Fibroblast of skin of back (primary cell): ENCODE results near the gene TRIM9.

ENCODE experiments used
- DNase-seq: peaks from one replicate; pipeline ENCODE4 v3.0.0-alpha.2; 2013

The TRIM9 gene

DNA sequence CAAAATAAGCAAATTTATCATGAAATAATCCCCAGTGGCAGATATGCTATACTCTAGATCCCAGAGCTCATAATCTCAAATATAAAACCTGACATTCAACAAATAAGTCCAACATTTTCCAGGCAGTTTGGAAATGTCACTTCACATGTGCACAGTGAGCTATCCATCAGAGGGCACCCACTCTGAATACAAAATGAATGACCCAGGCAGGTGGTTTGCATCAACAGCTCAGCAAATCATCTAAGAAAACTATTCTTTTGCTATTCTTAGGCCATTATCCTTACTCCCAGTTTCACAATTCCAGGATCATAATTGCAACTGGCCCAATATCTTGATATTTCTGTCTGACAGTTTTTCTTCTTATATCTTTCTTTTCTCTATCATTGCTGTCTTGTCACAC is 38.5 kb downstream of the TRIM9 start:
- no peak for DNase-seq

- DNase-seq, result no peak
Observed at GRCh38 chr14:51053157-51053556, 41.7 kb downstream of the TRIM9 start.

DNA sequence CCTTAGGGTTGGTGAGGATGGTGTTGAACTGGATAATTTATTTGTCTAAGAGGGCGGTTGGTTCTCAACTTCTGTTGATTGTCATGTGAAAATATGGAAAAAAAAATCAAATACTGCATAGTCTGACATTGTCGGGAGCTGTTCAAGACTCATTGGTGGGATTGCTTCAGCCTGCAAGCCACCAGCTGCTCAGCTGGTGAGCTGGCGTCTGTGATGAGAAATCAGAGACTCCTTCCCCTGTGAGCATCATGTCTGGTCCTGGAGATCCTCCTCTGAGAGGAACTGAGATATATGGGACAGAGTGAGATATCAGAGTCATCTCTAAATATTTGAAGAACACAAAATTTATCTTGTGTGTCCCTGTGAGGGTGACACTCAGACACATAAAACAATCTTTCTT is 49.9 kb downstream of the TRIM9 start:
- no peak for DNase-seq

GRCh38 chr14:51041883-51042282 is 53.0 kb downstream of the TRIM9 start:
- DNase-seq, result no peak

DNA sequence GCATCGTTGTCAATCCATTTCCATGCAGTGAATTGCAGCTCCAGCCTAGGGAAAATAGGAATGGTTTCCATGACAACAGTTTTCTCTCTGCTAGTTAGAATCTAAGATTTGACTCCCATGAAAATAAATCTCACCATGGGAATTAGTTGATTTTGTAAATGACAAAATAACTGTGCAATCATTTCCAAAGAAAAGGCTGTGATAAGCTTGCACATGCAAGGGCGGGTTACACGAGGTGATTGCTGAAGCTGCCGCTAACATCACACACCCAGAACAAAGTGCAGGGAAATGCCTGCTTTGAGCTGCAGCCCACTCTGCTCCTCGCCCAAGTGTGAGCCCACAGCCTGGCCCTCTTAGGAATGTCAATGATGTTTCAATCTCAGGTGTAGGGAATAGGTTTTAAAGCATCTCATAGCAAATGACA is 53.8 kb downstream of the TRIM9 start:
- DNase-seq, result no peak

DNA sequence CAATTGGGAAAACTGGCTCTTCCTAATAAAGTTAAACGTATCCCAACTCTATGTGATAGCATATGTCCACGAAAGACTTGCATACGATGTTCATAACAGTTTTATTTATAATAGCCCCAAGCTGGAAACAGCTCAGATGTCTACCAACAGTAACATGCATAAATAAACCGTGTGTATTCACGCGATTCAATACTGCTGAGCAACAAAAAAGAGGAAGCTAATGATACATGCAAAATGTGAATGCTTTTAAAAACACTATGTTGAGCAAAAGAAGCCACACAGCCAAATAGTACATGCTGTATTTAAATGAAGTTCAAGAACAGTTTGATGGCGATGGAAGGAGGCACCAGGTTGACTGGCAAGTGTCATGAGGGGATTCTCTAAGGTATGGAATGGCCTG is 55.7 kb downstream of the TRIM9 start:
- DNase-seq, result no peak

GRCh38 chr14:51035611-51036192 is 59.2 kb downstream of the TRIM9 start:
- DNase-seq, result no peak

- no peak for DNase-seq
Observed at GRCh38 chr14:51028851-51029754, 65.8 kb downstream of the TRIM9 start.

DNA sequence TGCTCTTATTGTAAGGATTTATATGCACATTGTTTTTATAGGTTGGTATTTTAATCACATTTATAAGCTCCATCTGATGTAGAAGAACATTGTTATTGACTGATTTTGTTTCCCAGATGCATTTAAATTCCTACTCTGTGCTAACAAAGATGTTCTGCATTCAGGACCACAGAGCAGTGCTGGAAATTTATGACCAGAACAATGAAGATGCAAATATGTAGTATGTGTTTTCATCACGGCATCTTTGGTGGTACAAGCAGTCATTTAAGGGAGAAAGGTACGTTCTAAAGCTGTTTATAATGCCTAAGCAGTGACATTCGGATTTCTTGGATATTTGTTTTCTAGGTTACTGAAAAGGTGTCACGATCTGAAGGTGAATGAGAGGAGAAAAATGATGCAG is 66.5 kb downstream of the TRIM9 start:
- no peak for DNase-seq

- no peak for DNase-seq
Observed at GRCh38 chr14:51024377-51024776, 70.5 kb downstream of the TRIM9 start.

GRCh38 chr14:51023964-51024363 is 70.9 kb downstream of the TRIM9 start:
- peak; percentile 6 for DNase-seq

- no peak for DNase-seq
Observed at GRCh38 chr14:51022769-51023168, 72.1 kb downstream of the TRIM9 start.

DNA sequence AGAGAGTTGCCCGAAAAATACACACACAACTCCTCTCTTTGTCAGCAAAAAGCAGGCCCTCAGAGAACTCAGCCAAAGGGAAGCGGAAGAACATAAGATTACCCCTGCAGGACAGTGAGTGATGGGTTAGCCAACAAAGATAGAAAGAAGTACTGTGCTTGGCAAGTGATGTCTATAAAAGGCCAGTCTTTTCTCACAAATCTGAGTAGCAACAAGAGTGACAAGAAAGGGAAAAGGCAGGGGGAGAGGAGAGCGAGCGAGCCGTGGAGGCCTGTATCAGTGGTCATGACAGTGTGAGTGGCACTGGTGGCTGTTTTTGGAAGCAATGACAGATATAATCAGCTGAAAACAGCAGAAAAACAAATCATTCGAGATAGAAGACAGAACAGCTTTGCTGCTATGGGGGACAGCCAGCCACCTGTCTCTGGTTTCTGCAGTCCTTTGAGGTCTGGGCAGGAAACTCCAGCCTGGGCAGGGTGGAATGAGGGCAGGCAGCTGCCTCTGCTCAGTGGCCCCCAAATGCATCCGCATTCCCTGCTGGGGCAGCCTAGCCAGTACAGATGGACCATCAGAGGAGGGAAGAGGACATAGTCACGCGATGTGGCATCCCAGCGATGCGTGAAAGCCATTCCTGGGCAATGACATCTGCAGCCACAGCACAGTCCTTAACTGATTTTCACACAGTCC is 74.7 kb downstream of the TRIM9 start:
- DNase-seq, result peak; percentile 65

GRCh38 chr14:51019089-51019488 is 75.8 kb downstream of the TRIM9 start:
- peak; percentile 18 for DNase-seq

- DNase-seq, result peak; percentile 32
Observed at GRCh38 chr14:51018521-51018920, 76.4 kb downstream of the TRIM9 start.

DNA sequence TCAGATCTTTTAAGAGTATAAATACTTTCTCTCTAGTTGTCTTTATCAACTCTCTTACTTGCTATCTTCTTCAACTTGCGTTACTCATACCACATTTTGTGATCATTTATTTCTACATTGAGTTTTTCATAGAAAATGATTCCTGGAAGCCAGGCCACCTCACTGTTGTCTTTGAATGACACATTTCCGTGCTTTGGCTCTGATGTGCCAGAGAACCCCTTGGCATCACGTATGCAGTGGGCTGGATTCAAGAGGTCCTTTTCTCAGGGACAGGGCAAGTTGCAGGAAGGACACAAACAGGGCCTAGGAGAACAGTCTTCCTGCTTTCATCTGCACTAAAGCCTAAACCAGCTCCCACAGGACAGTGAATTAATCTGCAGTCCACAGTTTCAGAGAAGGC is 80.3 kb downstream of the TRIM9 start:
- DNase-seq, result no peak

- DNase-seq, result peak; percentile 33
Observed at GRCh38 chr14:51014086-51014485, 80.8 kb downstream of the TRIM9 start.

- DNase-seq, result no peak
Observed at GRCh38 chr14:51012055-51012454, 82.8 kb downstream of the TRIM9 start.

- DNase-seq, result no peak
Observed at GRCh38 chr14:51008446-51008845, 86.5 kb downstream of the TRIM9 start.

GRCh38 chr14:51006781-51007211 is 88.1 kb downstream of the TRIM9 start:
- DNase-seq, result peak; percentile 60

DNA sequence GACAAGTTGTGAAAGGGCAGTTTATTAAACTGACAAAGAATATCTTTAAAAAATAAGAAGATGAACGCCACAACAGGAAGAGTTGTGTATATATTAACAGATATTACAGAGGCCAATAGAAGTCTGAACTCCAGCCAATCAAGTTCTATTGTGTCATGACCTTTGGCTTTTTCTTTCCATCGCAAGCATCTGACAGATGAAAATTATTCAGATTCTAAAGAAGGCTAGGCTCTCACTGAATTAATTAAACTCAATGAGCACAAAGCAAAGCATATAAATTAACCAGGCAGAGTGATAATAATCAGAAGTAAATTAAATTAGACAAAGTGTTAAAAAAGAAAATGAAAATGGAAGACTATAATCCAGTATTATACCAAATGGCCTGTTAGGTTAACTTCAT is 88.6 kb downstream of the TRIM9 start:
- no peak for DNase-seq

DNA sequence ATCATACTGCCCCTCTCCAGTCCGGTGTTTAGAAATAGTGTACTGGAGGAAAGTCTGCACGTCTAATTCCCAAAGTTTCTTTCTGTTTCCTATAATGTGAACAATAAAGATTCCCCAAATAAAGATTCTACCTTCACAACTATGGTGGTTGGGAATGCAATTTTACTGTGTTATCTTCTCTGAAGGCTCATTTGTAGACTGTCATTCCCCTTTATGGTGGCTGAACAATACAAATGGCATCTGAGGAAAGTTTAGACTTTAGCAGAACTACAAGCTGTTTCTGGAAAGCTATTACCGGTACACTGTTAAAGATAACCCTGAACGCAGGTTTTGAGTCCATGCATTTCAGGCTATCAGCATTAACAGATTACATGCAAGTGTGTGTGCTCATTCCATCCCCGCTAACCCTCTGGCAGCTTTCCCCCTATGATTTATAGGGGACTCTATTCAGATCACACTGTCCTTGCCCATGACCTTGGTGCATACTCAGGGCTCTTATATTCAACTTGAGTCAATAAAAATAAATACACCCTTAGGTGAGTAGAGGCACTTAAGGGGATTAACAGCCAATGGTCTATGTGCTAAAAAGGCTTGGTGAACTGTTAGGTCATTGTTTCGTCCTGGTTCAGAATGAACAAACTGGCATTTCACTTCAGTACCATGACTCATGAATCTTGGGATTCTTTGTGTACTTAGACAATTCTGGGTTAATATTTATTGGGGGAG is 89.9 kb downstream of the TRIM9 start:
- DNase-seq, result peak; percentile 42

GRCh38 chr14:51004352-51004800 is 90.5 kb downstream of the TRIM9 start:
- DNase-seq, result no peak
